HG02938 (cell line): ENCODE measurements around the gene PCDHGA7.
"Not testable (repeated sequence)": the region's sequence is repeated elsewhere in the genome, so short reads cannot be mapped to it uniquely, and the experiment has no call there.

ENCODE experiments used
- ATAC-seq: cut with Tn5 transposase; IDR thresholded peaks from one replicate; pipeline ENCODE4 v1.9.1; 2021; ENCODE audit warnings: mild to moderate bottlenecking, moderate library complexity; ENCODE audit not compliant: unreplicated experiment

The PCDHGA7 gene

DNA sequence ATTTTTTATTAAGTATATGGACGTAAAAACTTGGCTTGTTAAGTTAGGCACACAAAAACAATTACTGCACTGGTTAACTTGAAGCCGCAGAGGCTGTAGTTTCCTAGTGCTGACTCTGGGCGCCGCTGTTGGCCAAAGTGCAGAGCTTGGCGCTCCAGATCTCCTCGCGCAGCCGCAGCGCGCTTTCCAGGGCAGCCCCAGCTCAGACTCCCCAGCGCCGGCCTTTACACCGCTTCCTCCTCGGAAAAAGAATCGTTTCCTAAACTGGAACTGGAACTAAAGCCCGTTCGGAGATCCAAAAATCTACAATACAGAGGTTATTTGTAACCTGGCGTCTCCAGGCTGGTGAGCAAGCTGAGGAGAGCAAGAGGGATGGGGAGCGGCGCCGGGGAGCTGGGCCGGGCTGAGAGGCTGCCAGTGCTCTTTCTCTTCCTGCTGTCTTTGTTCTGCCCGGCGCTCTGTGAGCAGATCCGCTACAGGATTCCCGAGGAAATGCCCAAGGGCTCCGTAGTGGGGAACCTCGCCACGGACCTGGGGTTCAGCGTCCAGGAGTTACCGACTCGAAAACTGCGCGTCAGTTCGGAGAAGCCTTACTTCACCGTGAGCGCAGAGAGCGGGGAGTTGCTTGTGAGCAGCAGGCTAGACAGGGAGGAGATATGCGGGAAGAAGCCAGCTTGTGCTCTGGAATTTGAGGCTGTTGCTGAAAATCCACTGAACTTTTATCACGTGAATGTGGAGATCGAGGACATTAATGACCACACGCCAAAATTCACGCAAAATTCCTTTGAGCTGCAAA, 15.4 kb downstream of the PCDHGA7 start, which contains the start of gene PCDHGB5:
Gene PCDHGB5, plus strand, starts transcription at position 192 of the 796 bp plus-strand sequence. Its CDS starts 181 bp downstream, at position 373.
- peak; percentile 81 for ATAC-seq

DNA sequence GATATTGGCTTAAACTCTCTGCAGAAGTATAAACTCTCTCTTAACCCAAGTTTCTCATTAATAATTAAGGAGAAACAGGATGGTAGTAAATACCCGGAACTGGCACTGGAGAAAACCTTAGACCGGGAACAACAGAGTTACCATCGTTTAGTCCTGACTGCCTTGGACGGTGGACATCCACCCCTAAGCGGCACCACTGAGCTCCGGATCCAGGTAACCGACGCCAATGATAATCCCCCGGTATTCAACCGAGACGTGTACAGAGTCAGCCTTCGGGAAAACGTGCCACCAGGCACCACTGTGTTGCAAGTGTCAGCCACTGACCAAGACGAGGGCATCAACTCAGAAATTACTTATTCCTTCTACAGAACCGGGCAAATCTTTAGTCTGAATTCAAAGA, 16.1 kb downstream of the PCDHGA7 start:
- no peak for ATAC-seq

DNA sequence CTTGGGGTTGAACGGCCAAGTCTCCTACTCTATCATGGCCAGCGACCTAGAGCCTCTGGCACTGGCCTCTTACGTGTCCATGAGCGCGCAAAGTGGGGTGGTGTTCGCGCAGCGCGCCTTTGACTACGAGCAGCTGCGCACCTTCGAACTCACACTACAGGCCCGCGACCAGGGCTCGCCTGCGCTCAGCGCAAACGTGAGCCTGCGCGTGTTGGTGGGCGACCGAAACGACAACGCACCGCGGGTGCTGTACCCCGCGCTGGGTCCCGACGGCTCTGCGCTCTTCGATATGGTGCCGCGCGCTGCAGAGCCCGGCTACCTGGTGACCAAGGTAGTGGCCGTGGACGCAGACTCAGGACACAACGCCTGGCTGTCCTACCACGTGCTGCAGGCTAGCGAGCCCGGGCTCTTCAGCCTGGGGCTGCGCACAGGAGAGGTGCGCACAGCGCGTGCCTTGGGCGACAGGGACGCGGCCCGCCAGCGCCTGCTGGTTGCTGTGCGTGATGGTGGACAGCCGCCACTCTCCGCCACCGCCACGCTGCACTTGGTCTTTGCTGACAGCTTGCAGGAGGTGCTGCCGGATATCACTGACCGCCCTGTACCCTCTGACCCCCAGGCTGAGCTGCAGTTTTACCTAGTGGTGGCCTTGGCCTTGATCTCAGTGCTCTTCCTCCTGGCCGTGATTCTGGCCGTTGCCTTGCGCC, 17.2 kb downstream of the PCDHGA7 start:
- no peak for ATAC-seq

DNA sequence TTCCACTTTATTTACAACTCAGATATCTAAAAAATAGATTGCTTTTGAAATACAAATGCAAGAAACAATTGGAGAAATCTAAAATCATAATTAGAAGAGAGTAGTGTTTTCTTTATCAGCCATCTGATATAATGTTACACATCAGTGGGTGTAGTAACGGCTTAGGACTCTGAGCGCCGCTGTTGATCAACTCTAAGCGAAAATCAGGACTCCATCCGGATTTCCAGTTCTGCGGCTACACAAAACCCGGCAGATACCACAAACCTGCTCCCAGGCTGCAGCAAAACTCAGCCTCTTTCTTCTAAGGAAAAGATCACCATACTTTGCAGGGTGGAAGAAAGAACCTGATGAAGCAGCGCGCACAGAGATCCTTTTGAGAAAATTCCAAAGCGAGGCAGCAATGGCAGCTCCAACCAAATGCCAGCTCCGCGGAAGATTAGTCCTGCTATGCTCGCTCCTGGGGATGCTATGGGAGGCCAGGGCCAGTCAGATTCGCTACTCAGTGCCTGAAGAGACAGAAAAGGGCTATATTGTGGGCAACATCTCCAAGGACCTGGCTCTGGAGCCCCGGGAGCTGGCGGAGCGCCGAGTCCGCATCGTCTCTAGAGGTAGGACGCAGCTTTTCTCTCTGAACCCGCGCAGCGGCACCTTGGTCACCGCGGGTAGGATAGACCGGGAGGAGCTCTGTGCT, 20.2 kb downstream of the PCDHGA7 start, which contains the start of gene PCDHGA9:
Gene PCDHGA9, plus strand, starts transcription at position 226 of the 691 bp plus-strand sequence. Its CDS starts 175 bp downstream, at position 401.
- no peak for ATAC-seq

DNA sequence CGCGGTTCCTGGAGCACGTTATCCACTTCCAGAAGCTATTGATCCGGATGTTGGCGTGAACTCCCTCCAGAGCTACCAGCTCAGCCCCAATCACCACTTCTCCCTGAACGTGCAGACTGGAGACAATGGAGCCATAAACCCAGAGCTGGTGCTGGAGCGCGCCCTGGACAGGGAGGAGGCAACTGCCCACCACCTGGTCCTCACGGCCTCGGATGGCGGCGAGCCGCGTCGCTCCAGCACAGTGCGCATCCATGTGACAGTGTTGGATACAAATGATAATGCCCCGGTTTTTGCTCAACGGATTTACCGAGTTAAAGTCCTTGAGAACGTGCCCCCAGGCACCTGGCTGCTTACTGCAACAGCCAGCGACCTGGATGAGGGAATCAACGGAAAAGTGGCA, 20.8 kb downstream of the PCDHGA7 start:
- ATAC-seq: no peak

DNA sequence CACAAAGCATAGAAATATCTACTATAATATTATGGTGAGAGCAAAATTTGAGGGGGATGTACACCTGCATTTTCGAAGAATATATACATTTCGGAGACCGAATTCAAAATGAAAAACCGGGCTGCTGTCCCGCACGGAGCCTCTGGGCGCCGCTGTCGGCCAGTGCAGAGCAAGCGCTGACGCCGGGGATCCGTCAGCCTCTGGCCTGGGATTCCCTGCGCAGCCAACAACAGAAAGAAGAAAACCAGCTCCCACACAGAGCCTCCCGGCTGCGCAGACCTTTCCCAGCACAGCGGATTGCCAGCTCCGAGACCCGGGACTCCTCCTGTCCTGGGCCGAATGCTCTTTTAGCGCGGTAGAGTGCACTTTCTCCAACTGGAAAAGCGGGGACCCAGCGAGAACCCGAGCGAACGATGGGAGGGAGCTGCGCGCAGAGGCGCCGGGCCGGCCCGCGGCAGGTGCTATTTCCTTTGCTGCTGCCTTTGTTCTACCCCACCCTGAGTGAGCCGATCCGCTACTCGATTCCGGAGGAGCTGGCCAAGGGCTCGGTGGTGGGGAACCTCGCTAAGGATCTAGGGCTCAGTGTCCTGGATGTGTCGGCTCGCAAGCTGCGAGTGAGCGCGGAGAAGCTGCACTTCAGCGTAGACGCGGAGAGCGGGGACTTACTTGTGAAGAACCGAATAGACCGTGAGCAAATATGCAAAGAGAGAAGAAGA, 25.4 kb downstream of the PCDHGA7 start, which contains the start of gene PCDHGB6:
Gene PCDHGB6, plus strand, starts transcription at position 232 of the 716 bp plus-strand sequence. Its CDS starts 182 bp downstream, at position 414.
- ATAC-seq: peak; percentile 49

DNA sequence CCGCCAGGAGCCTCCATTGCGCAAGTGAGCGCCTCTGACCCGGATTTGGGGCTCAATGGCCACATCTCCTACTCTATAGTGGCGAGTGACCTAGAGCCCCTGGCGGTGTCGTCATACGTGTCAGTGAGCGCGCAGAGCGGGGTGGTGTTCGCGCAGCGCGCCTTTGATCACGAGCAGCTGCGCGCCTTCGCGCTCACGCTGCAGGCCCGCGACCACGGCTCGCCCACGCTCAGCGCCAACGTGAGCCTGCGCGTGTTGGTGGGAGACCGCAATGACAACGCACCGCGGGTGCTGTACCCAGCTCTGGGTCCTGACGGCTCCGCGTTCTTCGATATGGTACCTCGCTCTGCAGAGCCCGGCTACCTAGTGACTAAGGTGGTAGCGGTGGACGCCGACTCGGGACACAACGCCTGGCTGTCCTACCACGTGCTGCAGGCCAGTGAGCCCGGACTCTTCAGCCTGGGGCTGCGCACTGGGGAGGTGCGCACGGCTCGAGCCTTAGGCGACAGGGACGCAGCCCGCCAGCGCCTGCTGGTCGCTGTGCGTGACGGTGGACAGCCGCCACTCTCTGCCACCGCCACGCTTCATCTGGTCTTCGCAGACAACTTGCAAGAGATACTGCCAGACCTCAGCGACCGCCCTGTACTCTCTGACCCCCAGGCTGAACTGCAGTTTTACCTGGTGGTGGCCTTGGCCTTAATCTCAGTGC, 27.2 kb downstream of the PCDHGA7 start:
- no peak for ATAC-seq

DNA sequence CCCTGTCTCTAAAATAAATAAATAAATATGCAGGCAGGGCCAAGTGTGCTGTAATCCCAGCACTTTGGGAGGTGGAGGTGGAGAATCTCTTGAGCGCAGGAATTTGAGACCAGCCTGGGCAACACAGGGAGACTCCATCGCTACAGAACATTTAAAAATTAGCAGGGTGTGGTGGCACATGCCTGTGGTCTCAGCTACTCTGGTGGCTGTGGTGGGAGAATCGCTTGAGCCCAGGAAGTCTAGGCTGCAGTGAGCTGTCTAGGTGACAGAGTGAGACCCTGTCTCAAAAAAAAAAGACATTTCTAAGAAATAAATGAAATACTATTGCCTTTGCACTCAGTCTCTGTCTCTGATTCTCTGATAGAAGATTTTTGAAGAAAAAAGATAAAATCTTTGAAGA, 29.0 kb downstream of the PCDHGA7 start:
- no peak for ATAC-seq

DNA sequence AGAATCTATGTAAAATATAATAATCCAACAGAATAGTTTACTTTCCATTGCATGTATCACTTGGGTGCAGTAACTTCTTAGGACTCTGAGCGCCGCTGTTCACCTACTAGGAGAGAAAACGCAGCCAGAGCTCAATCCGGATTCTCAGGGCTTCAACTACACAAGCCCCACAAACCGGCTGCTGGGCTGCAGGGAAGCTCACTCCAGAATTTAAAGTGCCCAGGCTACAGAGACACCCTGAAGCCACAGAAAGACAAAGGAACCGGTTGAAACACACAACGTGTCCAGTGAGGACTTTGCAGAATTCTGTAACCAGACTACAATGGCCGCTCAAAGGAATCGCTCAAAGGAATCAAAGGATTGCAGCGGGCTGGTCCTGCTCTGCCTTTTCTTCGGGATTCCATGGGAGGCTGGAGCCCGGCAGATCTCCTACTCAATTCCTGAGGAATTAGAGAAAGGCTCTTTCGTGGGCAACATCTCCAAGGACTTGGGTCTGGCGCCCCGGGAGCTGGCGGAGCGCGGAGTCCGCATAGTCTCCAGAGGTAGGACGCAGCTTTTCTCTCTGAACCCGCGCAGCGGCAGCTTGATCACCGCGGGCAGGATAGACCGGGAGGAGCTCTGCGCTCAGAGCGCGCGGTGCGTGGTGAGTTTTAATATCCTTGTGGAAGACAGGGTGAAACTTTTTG, 30.5 kb downstream of the PCDHGA7 start, which contains the start of gene PCDHGA10:
Gene PCDHGA10, plus strand, starts transcription at position 134 of the 686 bp plus-strand sequence. Its CDS starts 189 bp downstream, at position 323.
- peak; percentile 74 for ATAC-seq

DNA sequence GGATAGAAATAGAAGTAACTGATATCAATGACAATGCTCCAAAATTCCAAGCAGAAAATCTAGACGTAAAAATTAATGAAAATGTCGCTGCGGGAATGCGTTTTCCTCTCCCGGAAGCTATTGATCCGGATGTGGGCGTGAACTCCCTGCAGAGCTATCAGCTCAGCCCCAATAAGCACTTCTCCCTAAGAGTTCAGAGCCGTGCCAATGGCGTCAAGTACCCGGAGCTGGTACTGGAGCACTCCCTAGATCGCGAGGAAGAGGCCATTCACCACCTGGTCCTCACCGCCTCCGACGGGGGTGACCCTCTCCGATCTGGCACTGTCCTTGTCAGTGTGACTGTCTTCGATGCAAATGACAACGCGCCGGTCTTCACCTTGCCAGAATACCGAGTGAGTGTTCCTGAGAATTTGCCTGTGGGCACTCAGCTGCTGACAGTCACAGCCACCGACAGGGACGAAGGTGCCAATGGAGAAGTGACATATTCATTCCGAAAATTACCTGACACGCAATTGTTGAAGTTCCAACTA, 31.1 kb downstream of the PCDHGA7 start:
- ATAC-seq: no peak

DNA sequence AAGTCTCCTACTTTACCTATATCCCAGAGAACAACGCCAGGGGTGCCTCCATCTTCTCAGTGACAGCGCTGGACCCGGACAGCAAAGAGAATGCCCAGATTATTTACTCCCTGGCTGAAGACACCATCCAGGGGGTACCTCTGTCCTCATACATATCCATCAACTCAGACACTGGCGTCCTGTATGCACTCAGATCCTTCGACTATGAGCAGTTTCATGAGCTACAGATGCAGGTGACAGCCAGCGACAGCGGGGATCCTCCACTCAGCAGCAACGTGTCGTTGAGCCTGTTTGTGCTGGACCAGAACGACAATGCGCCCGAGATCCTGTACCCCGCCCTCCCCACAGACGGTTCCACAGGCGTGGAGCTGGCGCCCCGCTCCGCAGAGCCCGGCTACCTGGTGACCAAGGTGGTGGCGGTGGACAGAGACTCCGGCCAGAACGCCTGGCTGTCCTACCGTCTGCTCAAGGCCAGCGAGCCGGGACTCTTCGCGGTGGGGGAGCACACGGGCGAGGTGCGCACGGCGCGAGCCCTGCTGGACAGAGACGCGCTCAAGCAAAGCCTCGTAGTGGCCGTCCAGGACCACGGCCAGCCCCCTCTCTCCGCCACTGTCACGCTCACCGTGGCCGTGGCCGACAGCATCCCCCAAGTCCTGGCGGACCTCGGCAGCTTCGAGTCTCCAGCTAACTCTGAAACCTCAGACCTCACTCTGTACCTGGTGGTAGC, 32.2 kb downstream of the PCDHGA7 start:
- not testable (repeated sequence) for ATAC-seq

DNA sequence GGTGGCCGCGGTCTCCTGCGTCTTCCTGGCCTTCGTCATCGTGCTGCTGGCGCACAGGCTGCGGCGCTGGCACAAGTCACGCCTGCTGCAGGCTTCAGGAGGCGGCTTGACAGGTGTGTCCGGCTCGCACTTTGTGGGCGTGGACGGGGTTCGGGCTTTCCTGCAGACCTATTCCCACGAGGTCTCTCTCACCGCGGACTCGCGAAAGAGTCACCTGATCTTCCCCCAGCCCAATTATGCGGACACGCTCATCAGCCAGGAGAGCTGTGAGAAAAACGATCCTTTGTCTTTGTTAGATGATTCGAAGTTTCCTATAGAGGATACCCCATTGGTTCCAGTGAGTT, 32.7 kb downstream of the PCDHGA7 start:
- ATAC-seq: not testable (repeated sequence)

DNA sequence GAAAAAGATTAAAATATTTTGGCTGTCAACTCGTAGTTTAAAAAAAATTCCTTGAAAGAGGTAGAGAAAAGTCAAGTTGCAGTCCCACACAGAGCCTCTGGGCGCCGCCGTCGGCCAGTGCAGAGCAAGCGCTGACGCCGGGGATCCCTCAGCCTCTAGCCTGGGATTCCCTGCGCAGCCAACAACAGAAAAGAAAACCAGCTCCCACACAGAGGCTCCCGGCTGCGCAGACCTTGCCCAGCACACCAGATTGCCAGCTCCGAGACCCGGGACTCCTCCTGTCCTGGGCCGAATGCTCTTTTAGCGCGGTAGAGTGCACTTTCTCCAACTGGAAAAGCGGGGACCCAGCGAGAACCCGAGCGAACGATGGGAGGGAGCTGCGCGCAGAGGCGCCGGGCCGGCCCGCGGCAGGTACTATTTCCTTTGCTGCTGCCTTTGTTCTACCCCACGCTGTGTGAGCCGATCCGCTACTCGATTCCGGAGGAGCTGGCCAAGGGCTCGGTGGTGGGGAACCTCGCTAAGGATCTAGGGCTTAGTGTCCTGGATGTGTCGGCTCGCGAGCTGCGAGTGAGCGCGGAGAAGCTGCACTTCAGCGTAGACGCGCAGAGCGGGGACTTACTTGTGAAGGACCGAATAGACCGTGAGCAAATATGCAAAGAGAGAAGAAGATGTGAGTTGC, 35.1 kb downstream of the PCDHGA7 start, which contains the start of gene PCDHGB7:
Gene PCDHGB7, plus strand, starts transcription at position 184 of the 679 bp plus-strand sequence. Its CDS starts 183 bp downstream, at position 367.
- ATAC-seq: peak; percentile 53

DNA sequence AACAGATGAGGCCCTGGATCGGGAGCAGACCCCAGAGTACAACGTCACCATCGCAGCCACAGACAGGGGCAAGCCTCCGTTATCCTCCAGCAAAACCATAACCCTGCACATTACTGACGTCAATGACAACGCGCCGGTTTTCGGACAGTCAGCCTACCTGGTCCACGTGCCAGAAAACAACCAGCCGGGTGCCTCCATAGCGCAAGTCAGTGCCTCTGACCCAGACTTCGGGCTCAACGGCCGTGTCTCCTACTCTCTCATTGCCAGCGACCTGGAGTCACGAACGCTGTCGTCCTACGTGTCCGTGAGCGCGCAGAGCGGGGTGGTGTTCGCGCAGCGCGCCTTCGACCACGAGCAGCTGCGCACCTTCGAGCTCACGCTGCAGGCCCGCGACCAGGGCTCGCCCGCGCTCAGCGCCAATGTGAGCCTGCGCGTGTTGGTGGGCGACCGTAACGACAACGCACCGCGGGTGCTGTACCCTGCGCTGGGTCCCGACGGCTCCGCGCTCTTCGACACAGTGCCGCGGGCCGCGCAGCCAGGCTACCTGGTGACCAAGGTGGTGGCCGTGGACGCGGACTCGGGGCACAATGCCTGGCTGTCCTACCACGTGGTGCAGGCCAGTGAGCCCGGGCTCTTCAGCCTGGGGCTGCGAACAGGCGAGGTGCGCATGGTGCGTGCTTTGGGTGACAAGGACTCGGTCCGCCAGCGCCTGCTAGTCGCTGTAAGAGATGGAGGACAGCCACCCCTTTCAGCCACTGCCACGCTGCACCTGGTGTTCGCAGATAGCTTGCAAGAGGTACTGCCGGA, 36.7 kb downstream of the PCDHGA7 start:
- no peak for ATAC-seq

DNA sequence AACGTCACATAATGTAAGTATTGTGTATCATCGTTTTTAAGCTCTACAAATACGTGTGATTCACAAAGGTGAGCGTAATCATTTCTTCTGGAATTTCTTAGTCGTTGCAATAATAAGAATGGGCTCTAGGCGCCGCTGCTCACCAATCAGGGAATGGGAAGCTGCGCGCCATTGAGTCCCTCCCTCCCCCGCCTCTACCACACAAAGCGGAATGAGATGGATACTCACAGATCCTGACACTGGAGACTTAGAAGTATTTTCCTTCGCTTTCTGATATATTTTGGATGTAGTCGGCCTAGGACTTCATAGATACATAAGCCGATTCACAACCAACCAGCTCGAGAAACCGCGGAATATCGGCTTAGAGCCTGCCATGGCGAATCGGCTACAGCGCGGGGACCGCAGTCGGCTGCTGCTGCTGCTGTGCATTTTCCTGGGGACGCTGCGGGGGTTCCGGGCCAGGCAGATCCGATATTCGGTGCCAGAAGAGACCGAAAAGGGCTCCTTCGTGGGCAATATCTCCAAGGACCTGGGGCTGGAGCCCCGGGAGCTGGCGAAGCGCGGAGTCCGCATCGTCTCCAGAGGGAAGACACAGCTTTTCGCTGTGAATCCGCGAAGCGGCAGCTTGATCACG, 38.4 kb downstream of the PCDHGA7 start, which contains the start of gene PCDHGA11:
Gene PCDHGA11, plus strand, starts transcription at position 197 of the 634 bp plus-strand sequence. Its CDS starts 177 bp downstream, at position 374.
- ATAC-seq: peak; percentile 34

DNA sequence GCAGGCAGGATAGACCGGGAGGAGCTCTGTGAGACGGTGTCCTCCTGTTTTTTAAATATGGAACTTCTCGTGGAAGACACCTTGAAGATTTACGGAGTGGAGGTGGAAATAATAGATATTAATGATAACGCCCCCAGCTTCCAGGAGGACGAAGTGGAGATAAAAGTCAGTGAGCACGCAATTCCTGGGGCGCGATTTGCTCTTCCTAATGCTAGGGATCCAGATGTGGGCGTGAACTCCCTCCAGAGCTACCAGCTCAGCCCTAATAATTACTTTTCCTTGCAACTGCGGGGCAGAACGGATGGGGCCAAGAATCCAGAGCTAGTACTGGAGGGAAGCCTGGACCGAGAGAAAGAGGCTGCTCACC, 38.9 kb downstream of the PCDHGA7 start:
- ATAC-seq: no peak
